Transverse colon (tissue), 4 donors: ENCODE results near the gene THAP8. TPM values are rescaled to one million over a fixed set of nuclear protein-coding genes. Genes with fewer than 3 reads are reported as not detected.

ENCODE experiments used
- DNase-seq: peaks from one replicate; pipeline ENCODE4 v3.0.0-alpha.2; 2019
- H3K27ac ChIP-seq, 4 donors: fragments of 200-600 bp; sonication (generic); 2 replicates each; pipeline ENCODE4 v1.5.1; 2016 to 2018; ENCODE audit warnings: inconsistent platforms in 4 of 4
- H3K27me3 ChIP-seq: fragments of 200-600 bp; sonication (generic); 2 replicates; pipeline ENCODE4 v1.5.1; 2017; ENCODE audit warnings: inconsistent platforms
- H3K36me3 ChIP-seq, 4 donors: fragments of 200-600 bp; sonication (generic); 2 replicates each; pipeline ENCODE4 v1.5.1; 2017 to 2019; ENCODE audit warnings: inconsistent platforms in 4 of 4
- H3K4me1 ChIP-seq, 4 donors: fragments of 200-600 bp; sonication (generic); 2 replicates each; pipeline ENCODE4 v1.5.1; 2017 to 2020; ENCODE audit warnings: inconsistent platforms in 4 of 4
- H3K4me3 ChIP-seq, 4 donors: fragments of 200-600 bp; sonication (generic); 1 replicate in 1 of 4; 2 replicates in 3 of 4; pipeline versions ENCODE4 v1.5.1 to v1.6.1; 2017 to 2019; ENCODE audit warnings: inconsistent platforms in 4 of 4
- H3K9me3 ChIP-seq, 2 donors: fragments of 200-600 bp; sonication (generic); 2 replicates each; pipeline ENCODE4 v1.5.1; 2017 to 2019; ENCODE audit warnings: inconsistent platforms in 2 of 2
- CTCF ChIP-seq, 5 experiments: fragments of 200-600 bp in 3 of 5; fragments of 450-650 bp in 2 of 5; sonication (generic) in 3 of 5; IDR thresholded peaks; 1 replicate in 2 of 5; 2 replicates in 3 of 5; pipeline ENCODE4 v1.5.1; 2016 to 2017; ENCODE audit warnings: antibody characterized with exemption in 5 of 5, inconsistent platforms in 3 of 5, mild to moderate bottlenecking in 2 of 5, moderate library complexity in 1 of 5
- EP300 ChIP-seq: sonication (generic); formaldehyde crosslinking; IDR thresholded peaks from one replicate; pipeline ENCODE4 v1.6.1; 2017; ENCODE audit warnings: antibody characterized with exemption, low read depth
- POLR2A ChIP-seq: fragments of 450-650 bp; IDR thresholded peaks from one replicate; pipeline ENCODE4 v1.6.1; 2016; ENCODE audit warnings: antibody characterized with exemption, mild to moderate bottlenecking, moderate library complexity
- POLR2AphosphoS5 ChIP-seq, 3 donors: sonication (generic); formaldehyde crosslinking; IDR thresholded peaks; one replicate each; pipeline ENCODE4 v1.6.1; 2016; ENCODE audit warnings: antibody characterized with exemption in 3 of 3
- WGBS, 2 donors: methylation state at CpG; one replicate each; pipeline ENCODE4 v1.1.5; 2018; ENCODE audit warnings: low coverage in 1 of 2; 5-methylcytosine and 5-hydroxymethylcytosine counted together
- in situ Hi-C, 4 donors: fragments of 200-750 bp; cut with MboI; loops; one replicate each; pipeline versions ENCODE4 v1.15.0 to v1.15.1; 2017; ENCODE audit warnings: low sequenced_read_pairs in 3 of 4, low pct_ligation_motif_present in 1 of 4, low pct_unique_long_range_greater_than_20kb in 1 of 4
- intact Hi-C: fragments of 100-400 bp; cut with DNase I; formaldehyde crosslinking; loops from one replicate; pipeline ENCODE4 v1.15.1; 2023; ENCODE audit warnings: low total_unique reads
- total RNA-seq, 4 donors: library from RNA; depleted of rRNA; stranded (reverse); fragments of >200 nt; gene quantifications; one replicate each; pipeline ENCODE4 v1.1.0, GENCODE V29; 2016

The THAP8 gene
- total RNA-seq, 4 donors from 2014 or later = 9.5 to 64.1 (median 11.2) TPM; not detected in 1

- in situ Hi-C loops (loop anchor here in 1 of 4 donors (10.0 kb wide), 1 partner anchor 55 kb away; the partner anchor contains the start of gene SYNE4), intact Hi-C loops (no loop called here)
- no peak for DNase-seq
- H3K9me3 ChIP-seq = no peaks in the 10 kb centered on the region
- 73 to 82% methylated on average over 4 to 6 of the region's 6 CpGs for whole genome bisulfite sequencing, 2 donors
- no peak overlapping the region for H3K4me3 ChIP-seq
- TF ChIP-seq EP300 (no peak), POLR2AphosphoS5 (IDR thresholded peaks at IDR 0.05) (no peak)
- peaks cover 7 to 10% (median 7%) of the 10 kb centered on the region in 4 donors for H3K4me1 ChIP-seq
- H3K36me3 ChIP-seq = no peaks in the 10 kb centered on the region
- H3K27ac ChIP-seq = no peak overlapping the region
- H3K27me3 ChIP-seq = no peaks in the 10 kb centered on the region
These were observed 5.3 kb upstream of the THAP8 start for GRCh38 chr19:36059180-36059910.

DNA sequence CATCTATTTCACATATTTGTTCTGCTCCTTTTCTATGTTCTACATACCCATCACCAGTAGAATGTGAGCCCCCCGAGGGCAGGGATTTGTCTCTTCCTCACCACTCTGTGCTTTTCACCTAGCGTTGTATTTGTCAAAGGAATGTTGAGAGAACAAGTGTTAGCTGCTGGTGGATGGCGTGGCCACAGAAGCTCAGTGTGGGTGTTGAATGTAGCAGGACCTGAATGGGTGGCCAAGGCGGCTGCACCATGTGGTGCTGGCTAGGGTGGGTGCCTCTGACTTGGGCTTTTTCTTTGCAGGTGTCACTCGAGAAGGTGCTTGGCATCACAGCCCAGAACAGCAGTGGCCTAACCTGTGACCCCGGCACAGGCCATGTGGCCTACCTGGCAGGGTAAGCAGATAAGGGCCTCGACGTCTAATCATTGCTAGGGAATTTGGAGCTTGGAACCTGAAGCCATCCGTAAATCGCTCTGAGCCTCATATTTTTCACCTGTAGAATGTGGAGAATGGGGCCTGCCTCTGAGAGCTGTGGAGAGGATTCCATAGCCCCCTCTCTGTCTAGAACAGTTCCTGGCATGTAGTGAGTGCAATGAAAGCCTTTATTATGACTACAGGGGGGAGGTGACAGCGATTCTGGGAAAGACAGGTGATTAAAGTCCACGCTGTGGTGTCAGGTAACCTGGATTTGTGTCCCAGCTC, 4.5 kb upstream of the THAP8 start:
- no peaks in the 10 kb centered on the region for H3K36me3 ChIP-seq
- no peak for DNase-seq
- in situ Hi-C loops = loop anchor here in 1 of 4 donors (10.0 kb wide), 1 partner anchor 54 kb away; the partner anchor contains the start of gene SYNE4
- H3K4me3 ChIP-seq = no peak overlapping the region
- WGBS, 2 donors = 91% methylated on average over 6 to 12 of the region's 12 CpGs
- no peaks in the 10 kb centered on the region for H3K27me3 ChIP-seq
- H3K27ac ChIP-seq = no peak overlapping the region
- intact Hi-C loops = no loop called here
- no peak for TF ChIP-seq CTCF (IDR thresholded peaks at IDR 0.05)
- TF ChIP-seq POLR2A = no peak
- no peak for TF ChIP-seq EP300
- no peak for TF ChIP-seq POLR2AphosphoS5 (IDR thresholded peaks at IDR 0.05)
- H3K9me3 ChIP-seq = no peaks in the 10 kb centered on the region
- H3K4me1 ChIP-seq = peaks cover 7 to 10% (median 7%) of the 10 kb centered on the region in 4 donors

DNA sequence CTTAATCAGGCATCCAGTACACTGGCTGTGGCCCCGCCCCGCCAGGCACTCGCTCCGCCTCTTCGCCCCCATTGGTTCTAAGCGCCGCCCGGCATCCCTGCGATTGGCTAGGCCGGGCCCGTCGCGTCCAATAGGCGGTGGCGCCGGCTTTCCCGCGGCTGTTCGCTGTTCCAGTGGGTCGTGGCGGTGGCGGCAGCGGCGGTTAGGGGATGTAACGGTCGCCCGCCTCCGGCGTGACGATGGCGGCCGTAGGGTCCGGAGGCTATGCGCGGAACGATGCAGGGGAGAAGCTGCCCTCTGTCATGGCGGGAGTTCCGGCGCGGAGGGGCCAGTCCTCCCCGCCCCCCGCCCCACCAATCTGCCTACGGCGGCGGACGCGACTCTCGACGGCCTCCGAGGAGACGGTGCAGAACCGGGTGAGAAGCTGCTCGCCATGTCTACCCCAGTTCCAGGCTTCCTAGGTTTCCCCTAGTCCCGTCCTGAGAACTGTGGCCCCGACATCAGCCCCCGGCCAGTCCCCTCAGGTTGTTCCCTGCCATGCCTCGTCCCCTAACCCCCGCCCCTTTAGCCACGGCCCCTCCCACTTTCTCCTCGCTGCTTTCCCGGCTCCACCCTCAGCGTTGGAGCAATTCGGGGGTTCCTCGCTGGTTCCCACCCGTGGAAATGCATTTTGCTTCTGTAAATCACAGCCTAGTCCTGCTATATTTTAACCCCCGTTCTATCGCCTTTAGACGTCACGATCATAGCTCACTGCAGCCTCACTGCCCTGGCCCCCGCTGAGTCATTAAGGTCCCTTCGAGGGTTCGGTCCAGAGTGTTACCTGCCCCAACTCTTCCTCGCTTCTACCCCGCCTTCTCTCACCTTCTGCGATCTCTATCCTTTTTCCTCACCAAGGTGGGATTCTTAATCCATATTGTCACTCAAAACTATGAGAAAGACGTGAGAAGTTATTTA, 925 bp upstream of the THAP8 start, which contains the start of gene WDR62:
Gene WDR62, plus strand, starts transcription at position 165 of the 954 bp plus-strand sequence. Its CDS starts 75 bp downstream, at position 240.
- Histone ChIP-seq H3K4me1 (peaks cover 7 to 18% (median 10%) of the 10 kb centered on the region in 4 donors), H3K27me3 (no peaks in the 10 kb centered on the region), H3K27ac (peak within 1 kb of the TSS; percentile 94 to 99 (median 98)), H3K36me3 (no peaks in the 10 kb centered on the region), H3K4me3 (peak within 1 kb of the TSS; percentile 53 to 83 (median 76)), H3K9me3 (no peaks in the 10 kb centered on the region)
- DNase-seq = peak; percentile 94
- TF ChIP-seq POLR2AphosphoS5 (IDR thresholded peaks at IDR 0.05) = no peak
- no peak for TF ChIP-seq CTCF (IDR thresholded peaks at IDR 0.05)
- TF ChIP-seq POLR2A = no peak
- TF ChIP-seq EP300 = no peak
- 1 to 2% methylated on average over 30 to 34 of the region's 76 CpGs for WGBS, 2 donors
- intact Hi-C loops = loop anchor here (5.0 kb wide), 1 partner anchor 58 kb away; the partner anchor contains the start of gene SDHAF1
- in situ Hi-C loops = loop anchor here in 1 of 4 donors (10.0 kb wide), 1 partner anchor 50 kb away; the partner anchor contains the start of gene SYNE4

DNA sequence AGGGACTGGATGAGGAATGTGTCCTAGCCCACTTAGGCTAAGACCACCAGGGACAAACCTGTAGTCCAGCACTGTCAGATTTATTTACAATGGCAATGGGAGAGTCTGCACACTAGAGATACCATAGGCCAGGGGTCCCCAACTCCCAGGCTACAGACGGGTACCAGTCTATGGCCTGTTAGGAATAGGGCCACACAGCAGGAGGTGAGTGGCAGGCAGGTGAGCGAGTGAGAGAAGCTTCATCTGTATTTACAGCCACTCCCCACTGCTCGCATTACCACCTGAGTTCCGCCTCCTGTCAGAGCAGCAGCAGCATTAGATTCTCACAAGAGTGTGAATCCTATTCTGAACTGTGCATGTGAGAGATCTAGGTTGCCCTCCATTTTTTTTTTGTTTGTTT, 2.4 kb downstream of the THAP8 start:
- intact Hi-C loops = loop anchor here (5.0 kb wide), 1 partner anchor 54 kb away; the partner anchor contains the start of gene SDHAF1

More for the DNA sequence above, 2.4 kb downstream of the THAP8 start:
- TF ChIP-seq CTCF (IDR thresholded peaks at IDR 0.05) = no peak
- TF ChIP-seq EP300 = no peak
- TF ChIP-seq POLR2A = no peak
- no peak for TF ChIP-seq POLR2AphosphoS5 (IDR thresholded peaks at IDR 0.05)
- WGBS, 2 donors = 88 to 100% methylated on average over 2 to 4 of the region's 4 CpGs
- Histone ChIP-seq H3K27me3 (no peaks in the 10 kb centered on the region), H3K9me3 (no peaks in the 10 kb centered on the region), H3K27ac (no peak overlapping the region), H3K36me3 (no peaks in the 10 kb centered on the region), H3K4me3 (no peak overlapping the region), H3K4me1 (peaks cover 7 to 25% (median 10%) of the 10 kb centered on the region in 4 donors)
- no peak for DNase-seq
- in situ Hi-C loops = loop anchor here in 1 of 4 donors (10.0 kb wide), 1 partner anchor 47 kb away; the partner anchor contains the start of gene SYNE4
